H7 (cell line): ENCODE data around the gene POMT1. TPM values are rescaled to one million over a fixed set of nuclear protein-coding genes. Genes with fewer than 3 reads are reported as not detected.
"Not testable (repeated sequence)": the region's sequence is repeated elsewhere in the genome, so short reads cannot be mapped to it uniquely, and the experiment has no call there.

Experiments used
- DNase-seq: peaks from one replicate; pipeline ENCODE4 v3.0.0; 2012
- H3K27me3 ChIP-seq: 2 replicates; pipeline ENCODE4 v1.6.0; 2011; ENCODE audit warnings: mild to moderate bottlenecking, low read length; ENCODE audit not compliant: control insufficient read depth, insufficient read depth
- H3K36me3 ChIP-seq: replicated peaks from 2 replicates; pipeline ENCODE4 v1.5.1; 2011; ENCODE audit warnings: low read length; ENCODE audit not compliant: control insufficient read depth, insufficient read depth
- H3K4me3 ChIP-seq: 2 replicates; pipeline ENCODE4 v1.5.1; 2011; ENCODE audit warnings: low read depth, mild to moderate bottlenecking, control low read depth, low read length, moderate library complexity; ENCODE audit not compliant: insufficient read depth
- total RNA-seq: library from RNA; depleted of rRNA; stranded (reverse); fragments of >200 nt; shearing (Covaris generic); gene quantifications from 2 replicates; pipeline ENCODE4 v1.2.3, GENCODE V29; 2014; rRNA removed

POMT1 gene
- 21.1 and 24.0 TPM in 2 replicates for total RNA-seq

- Histone ChIP-seq H3K27me3 (peaks cover 5% of the 10 kb centered on the region; the same call in 1 of the 2 replicates), H3K36me3 (peaks cover 13% of the 10 kb centered on the region), H3K4me3 (peak within 1 kb of the TSS; percentile 84)
- peak; percentile 99 for DNase-seq
These were observed at the start of gene POMT1 for GRCh38 chr9:131502781-131503625. Gene POMT1 (plus strand): TSS chr9:131502918. CDS start chr9:131504219, 1,301 bp downstream.

GRCh38 chr9:131454028-131454427, 48.7 kb upstream of the POMT1 start:
- Histone ChIP-seq H3K36me3 (peaks cover 28% of the 10 kb centered on the region), H3K4me3 (no peak overlapping the region), H3K27me3 (no peaks in the 10 kb centered on the region)
- DNase-seq, result no peak

GRCh38 chr9:131455655-131456054, 47.1 kb upstream of the POMT1 start:
- not testable (repeated sequence) for H3K4me3 ChIP-seq, H3K27me3 ChIP-seq, DNase-seq
- H3K36me3 ChIP-seq, result peaks cover 35% of the 10 kb centered on the region

GRCh38 chr9:131457746-131458145, 45.0 kb upstream of the POMT1 start:
- Histone ChIP-seq H3K4me3 (no peak overlapping the region), H3K36me3 (peaks cover 46% of the 10 kb centered on the region), H3K27me3 (no peaks in the 10 kb centered on the region)
- no peak for DNase-seq

GRCh38 chr9:131459056-131459455, 43.7 kb upstream of the POMT1 start:
- DNase-seq, result no peak
- Histone ChIP-seq H3K27me3 (no peaks in the 10 kb centered on the region), H3K36me3 (peaks cover 49% of the 10 kb centered on the region), H3K4me3 (no peak overlapping the region)

- Histone ChIP-seq H3K27me3 (no peaks in the 10 kb centered on the region), H3K4me3 (no peak overlapping the region), H3K36me3 (peaks cover 56% of the 10 kb centered on the region)
- no peak for DNase-seq
These were observed 41.6 kb upstream of the POMT1 start for GRCh38 chr9:131461166-131461565.

GRCh38 chr9:131464354-131465000, 38.2 kb upstream of the POMT1 start:
- Histone ChIP-seq H3K27me3 (no peaks in the 10 kb centered on the region), H3K36me3 (peaks cover 62% of the 10 kb centered on the region), H3K4me3 (no peak overlapping the region)
- DNase-seq, result no peak

GRCh38 chr9:131465401-131465800, 37.3 kb upstream of the POMT1 start:
- no peak for DNase-seq
- Histone ChIP-seq H3K27me3 (no peaks in the 10 kb centered on the region), H3K4me3 (no peak overlapping the region), H3K36me3 (peaks cover 66% of the 10 kb centered on the region)

- Histone ChIP-seq H3K4me3 (no peak overlapping the region), H3K36me3 (peaks cover 61% of the 10 kb centered on the region), H3K27me3 (no peaks in the 10 kb centered on the region)
- no peak for DNase-seq
These were observed 35.3 kb upstream of the POMT1 start for GRCh38 chr9:131467214-131467935.

- Histone ChIP-seq H3K27me3 (no peaks in the 10 kb centered on the region), H3K36me3 (peaks cover 62% of the 10 kb centered on the region), H3K4me3 (no peak overlapping the region)
- no peak for DNase-seq
These were observed 34.7 kb upstream of the POMT1 start for GRCh38 chr9:131468031-131468430.

- no peak for DNase-seq
- Histone ChIP-seq H3K27me3 (no peaks in the 10 kb centered on the region), H3K4me3 (no peak overlapping the region), H3K36me3 (peaks cover 70% of the 10 kb centered on the region)
These were observed 33.4 kb upstream of the POMT1 start for GRCh38 chr9:131469356-131469755.

GRCh38 chr9:131469951-131470350, 32.8 kb upstream of the POMT1 start:
- no peak overlapping the region for H3K4me3 ChIP-seq
- no peaks in the 10 kb centered on the region for H3K27me3 ChIP-seq
- peaks cover 69% of the 10 kb centered on the region for H3K36me3 ChIP-seq
- no peak for DNase-seq

GRCh38 chr9:131470581-131470991, 32.1 kb upstream of the POMT1 start:
- no peak for DNase-seq

GRCh38 chr9:131472085-131472484, 30.6 kb upstream of the POMT1 start:
- H3K27me3 ChIP-seq, H3K4me3 ChIP-seq, DNase-seq: not testable (repeated sequence)
- H3K36me3 ChIP-seq, result peaks cover 71% of the 10 kb centered on the region

More at GRCh38 chr9:131470581-131470991, 32.1 kb upstream of the POMT1 start:
- H3K27me3 ChIP-seq, result no peaks in the 10 kb centered on the region
- peaks cover 66% of the 10 kb centered on the region for H3K36me3 ChIP-seq
- H3K4me3 ChIP-seq, result no peak overlapping the region
